ENCODE data around the gene SERPINC1. TPM values are rescaled to one million over a fixed set of nuclear protein-coding genes. Genes with fewer than 3 reads are reported as not detected.

The SERPINC1 gene
- total and polyA plus RNA-seq, 9 of the 15 experiments (the other 6 are each of a cell fraction or from before 2014, with no cell fraction given): 0.07 to 1.2 (median 0.50) TPM

GRCh38 chr1:173867141-173867752 lies 49.9 kb downstream of the SERPINC1 start (continued):
- TF ChIP-seq TCF15 (CRISPR knock-in tag; IDR thresholded peaks at IDR 0.05) (no peak), PCBP2 (IDR thresholded peaks at IDR 0.05; ENCODE audit: low read depth, low read length, poor library complexity, severe bottlenecking) (no peak), MCM5 (IDR thresholded peaks at IDR 0.05; ENCODE audit: low read depth) (no peak), TCF7 (IDR thresholded peaks at IDR 0.05; ENCODE audit: borderline replicate concordance) (no peak), SRSF7 (optimal IDR thresholded peaks at IDR 0.05; ENCODE audit: low read depth, low read length) (no peak), ZNF79 (CRISPR knock-in tag; IDR thresholded peaks at IDR 0.05; ENCODE audit: low read depth) (no peak), SRSF3 (IDR thresholded peaks at IDR 0.05; ENCODE audit: insufficient read depth, low read length) (0 out of 2 replicates have a peak, but pooled peaks have one; percentile 48), CEBPG (CRISPR knock-in tag; IDR thresholded peaks at IDR 0.05) (peak; percentile 61; the same call in 1 of the 2 replicates), CEBPG (tag; conservative IDR thresholded peaks at IDR 0.05 in 1 of 2, IDR thresholded peaks at IDR 0.05 in 1 of 2) (no peak), SMARCC2 (IDR thresholded peaks at IDR 0.05; ENCODE audit: low read depth) (no peak), EP400 (IDR thresholded peaks at IDR 0.05) (no peak), GTF2F1 (IDR thresholded peaks at IDR 0.05; ENCODE audit: low read depth, low read length) (no peak), RBM34 (IDR thresholded peaks at IDR 0.05; ENCODE audit: borderline replicate concordance, insufficient read depth, low read length) (no peak), SMAD4 (CRISPR knock-in tag; conservative IDR thresholded peaks at IDR 0.05) (no peak), REST (IDR thresholded peaks at IDR 0.05; ENCODE audit: borderline replicate concordance) (no peak), REST (CRISPR knock-in tag; IDR thresholded peaks at IDR 0.05; ENCODE audit: low read depth) (no peak), CHD4 (IDR thresholded peaks at IDR 0.05; ENCODE audit: insufficient read depth, insufficient replicate concordance, low read depth, low read length, poor library complexity, severe bottlenecking) (no peak), ZEB2 (IDR thresholded peaks at IDR 0.05) (no peak)

All from K562 (cell line).